PC-9 (cell line): ENCODE results near the gene STX3. TPM values are rescaled to one million over a fixed set of nuclear protein-coding genes. Genes with fewer than 3 reads are reported as not detected.

ENCODE experiments used
- BruUV-seq: library from RNA; stranded (reverse); fragments of 400-500 nt; replicated peaks from 2 replicates; lab custom pipeline; 2021; lab: Mats Ljungman, UMichigan
- CTCF ChIA-PET: fragments of 300-600 bp; sonication (Branson Sonifier 250); formaldehyde crosslinking; loops from one replicate; lab custom pipeline; 2022; ENCODE audit warnings: antibody characterized with exemption; lab: Charles Lee
- POLR2A ChIA-PET: fragments of 300-600 bp; sonication (Branson Sonifier 250); formaldehyde crosslinking; loops from one replicate; lab custom pipeline; 2022; ENCODE audit warnings: antibody characterized with exemption; ENCODE audit not compliant: unreplicated experiment; lab: Charles Lee
- DNase-seq, 2 experiments: peaks; one replicate each; pipeline versions ENCODE4 v3.0.0 to v3.0.0-alpha.2; 2015 to 2022; ENCODE audit warnings: mixed read lengths in 1 of 2
- H2AFZ ChIP-seq: fragments of 200-600 bp; sonication (generic); 2 replicates; pipeline ENCODE4 v1.8.1; 2017; ENCODE audit warnings: antibody characterized with exemption
- H3F3A ChIP-seq: fragments of 200-600 bp; sonication (generic); 2 replicates; pipeline ENCODE4 v1.8.1; 2017; ENCODE audit warnings: antibody characterized with exemption, mild to moderate bottlenecking, low read depth; ENCODE audit not compliant: insufficient read depth
- H3K27ac ChIP-seq: fragments of 200-600 bp; sonication (generic); 2 replicates; pipeline ENCODE4 v1.6.1; 2016; ENCODE audit warnings: mixed run types
- H3K27me3 ChIP-seq: fragments of 200-600 bp; sonication (generic); 2 replicates; pipeline ENCODE4 v1.6.1; 2016; ENCODE audit warnings: low read depth, mixed run types; ENCODE audit not compliant: insufficient read depth
- H3K36me3 ChIP-seq: fragments of 200-600 bp; sonication (generic); 2 replicates; pipeline ENCODE4 v1.6.1; 2016; ENCODE audit warnings: low read depth, mixed run types
- H3K4me1 ChIP-seq: fragments of 200-600 bp; sonication (generic); replicated peaks from 2 replicates; pipeline ENCODE4 v1.6.1; 2016; ENCODE audit warnings: mixed run types; ENCODE audit not compliant: insufficient read depth
- H3K4me2 ChIP-seq: fragments of 200-600 bp; sonication (generic); 2 replicates; pipeline ENCODE4 v1.6.1; 2017; ENCODE audit warnings: mixed run types
- H3K4me3 ChIP-seq: fragments of 200-600 bp; sonication (generic); 2 replicates; pipeline ENCODE4 v1.6.1; 2016; ENCODE audit warnings: mixed run types
- H3K79me2 ChIP-seq: fragments of 200-600 bp; sonication (generic); 2 replicates; pipeline ENCODE4 v1.6.1; 2017; ENCODE audit warnings: low read depth, mixed run types
- H3K9me2 ChIP-seq: fragments of 200-600 bp; sonication (generic); 2 replicates; pipeline ENCODE4 v1.8.1; 2017; ENCODE audit warnings: mild to moderate bottlenecking; ENCODE audit not compliant: insufficient read depth
- H3K9me3 ChIP-seq: fragments of 200-600 bp; sonication (generic); 2 replicates; pipeline ENCODE4 v1.8.1; 2016; ENCODE audit warnings: low read depth; ENCODE audit not compliant: insufficient read depth
- H4K20me1 ChIP-seq: fragments of 200-600 bp; sonication (generic); 2 replicates; pipeline ENCODE4 v1.8.1; 2017; ENCODE audit not compliant: insufficient read depth
- EZH2 ChIP-seq: fragments of 200-600 bp; sonication (generic); IDR thresholded peaks from 2 replicates; pipeline ENCODE4 v1.8.0; 2017; ENCODE audit warnings: antibody characterized with exemption, low read depth
- intact Hi-C: fragments of 100-400 bp; cut with micrococcal nuclease; formaldehyde crosslinking; loops from one replicate; pipeline ENCODE4 v1.10.0; 2022; ENCODE audit not compliant: unreplicated experiment
- total RNA-seq: library from RNA; stranded (reverse); gene quantifications from 2 replicates; pipeline ENCODE4 v1.2.3, GENCODE V29; 2021
- TF ChIP-seq, protein P1 (sequence below): fragments of 200-600 bp; sonication (generic); conservative IDR thresholded peaks from 2 replicates; pipeline ENCODE4 v1.6.1; 2017; ENCODE audit warnings: mixed run types, antibody characterized with exemption, mild to moderate bottlenecking, moderate library complexity

STX3 gene
- total RNA-seq, 1 experiment from 2014 or later, result 50.1 TPM

DNA sequence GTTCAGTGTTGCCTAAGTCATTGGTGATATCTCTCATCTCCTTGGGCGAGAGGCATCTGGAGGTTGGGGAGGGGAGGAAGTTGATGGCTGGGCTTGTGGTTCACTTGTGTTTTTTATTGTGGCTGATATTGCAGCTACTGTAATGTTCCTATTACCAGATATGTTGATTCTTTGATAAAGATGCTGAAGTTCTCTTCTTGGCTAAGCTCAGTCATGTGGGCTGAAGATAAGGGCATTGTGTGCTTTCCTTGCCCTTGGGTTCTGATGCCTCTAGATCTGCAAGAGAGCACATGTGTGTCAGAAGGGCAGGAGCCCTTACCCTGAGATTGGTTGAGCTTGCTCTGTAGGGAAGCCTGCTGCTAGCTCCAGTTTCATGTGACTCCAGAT, 12.0 kb downstream of the STX3 start:
- Histone ChIP-seq H3K9me3 (no peaks in the 10 kb centered on the region), H3K4me1 (no peaks in the 10 kb centered on the region), H2AFZ (no peak overlapping the region), H3F3A (no peaks in the 10 kb centered on the region; the same call in 1 of the 2 replicates), H3K4me2 (no peak overlapping the region), H3K79me2 (peaks cover 86% of the 10 kb centered on the region), H3K9me2 (no peaks in the 10 kb centered on the region), H3K36me3 (no peaks in the 10 kb centered on the region; the same call in 1 of the 2 replicates), H3K27me3 (no peaks in the 10 kb centered on the region), H3K27ac (no peak overlapping the region), H3K4me3 (no peak overlapping the region), H4K20me1 (peaks cover 76% of the 10 kb centered on the region)
- CTCF ChIA-PET, result interaction anchor here (0.6 kb wide), 1 partner anchor 9 kb away, joined by 3 read pairs; no protein-coding TSS in a partner anchor
- TF ChIP-seq, protein P1, sequence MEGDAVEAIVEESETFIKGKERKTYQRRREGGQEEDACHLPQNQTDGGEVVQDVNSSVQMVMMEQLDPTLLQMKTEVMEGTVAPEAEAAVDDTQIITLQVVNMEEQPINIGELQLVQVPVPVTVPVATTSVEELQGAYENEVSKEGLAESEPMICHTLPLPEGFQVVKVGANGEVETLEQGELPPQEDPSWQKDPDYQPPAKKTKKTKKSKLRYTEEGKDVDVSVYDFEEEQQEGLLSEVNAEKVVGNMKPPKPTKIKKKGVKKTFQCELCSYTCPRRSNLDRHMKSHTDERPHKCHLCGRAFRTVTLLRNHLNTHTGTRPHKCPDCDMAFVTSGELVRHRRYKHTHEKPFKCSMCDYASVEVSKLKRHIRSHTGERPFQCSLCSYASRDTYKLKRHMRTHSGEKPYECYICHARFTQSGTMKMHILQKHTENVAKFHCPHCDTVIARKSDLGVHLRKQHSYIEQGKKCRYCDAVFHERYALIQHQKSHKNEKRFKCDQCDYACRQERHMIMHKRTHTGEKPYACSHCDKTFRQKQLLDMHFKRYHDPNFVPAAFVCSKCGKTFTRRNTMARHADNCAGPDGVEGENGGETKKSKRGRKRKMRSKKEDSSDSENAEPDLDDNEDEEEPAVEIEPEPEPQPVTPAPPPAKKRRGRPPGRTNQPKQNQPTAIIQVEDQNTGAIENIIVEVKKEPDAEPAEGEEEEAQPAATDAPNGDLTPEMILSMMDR, result no peak
- TF ChIP-seq EZH2, result no peak
- no TSS peak for BruUV-seq
- no peak for DNase-seq
- POLR2A ChIA-PET, result no interaction called here
- intact Hi-C loops, result no loop called here

- no peak for DNase-seq
- Histone ChIP-seq H3K4me3 (no peak overlapping the region), H2AFZ (no peak overlapping the region), H3K36me3 (peaks cover 15% of the 10 kb centered on the region; the same call in 1 of the 2 replicates), H3K4me2 (no peak overlapping the region), H3K27me3 (no peaks in the 10 kb centered on the region), H4K20me1 (peaks cover 62% of the 10 kb centered on the region), H3K9me3 (no peaks in the 10 kb centered on the region), H3F3A (no peaks in the 10 kb centered on the region; the same call in 1 of the 2 replicates), H3K9me2 (no peaks in the 10 kb centered on the region), H3K4me1 (no peaks in the 10 kb centered on the region), H3K27ac (no peak overlapping the region), H3K79me2 (peaks cover 68% of the 10 kb centered on the region)
- TF ChIP-seq EZH2, result no peak
- TF ChIP-seq, protein P1, result no peak
- ChIA-PET CTCF (no interaction called here), POLR2A (no interaction called here)
- BruUV-seq, result no TSS peak
- intact Hi-C loops, result no loop called here
Observed at GRCh38 chr11:59769111-59769510, 13.9 kb downstream of the STX3 start.

DNA sequence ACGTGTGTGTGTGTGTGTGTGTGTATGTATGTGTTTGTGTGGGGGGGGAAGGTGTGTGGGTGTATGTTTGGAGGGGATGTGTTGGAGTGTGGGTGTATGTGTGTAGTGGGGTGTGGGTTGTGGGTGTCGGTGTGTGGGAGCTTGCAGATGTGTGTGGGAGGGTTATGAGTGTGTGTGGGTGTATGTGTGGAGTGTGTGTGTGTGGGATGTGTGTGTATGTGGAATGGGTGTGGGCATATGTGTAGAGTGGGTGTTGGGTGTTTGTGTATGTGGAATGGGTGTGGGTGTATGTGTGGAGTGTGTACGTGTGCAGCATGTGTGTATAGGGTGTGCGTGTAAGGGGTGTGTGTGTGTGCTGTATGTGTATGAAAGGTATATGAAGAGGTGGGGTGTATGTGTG, 14.7 kb downstream of the STX3 start:
- DNase-seq, result no peak
- Histone ChIP-seq H4K20me1 (peaks cover 57% of the 10 kb centered on the region), H3K4me3 (no peak overlapping the region), H3K27ac (no peak overlapping the region), H2AFZ (no peak overlapping the region), H3K4me1 (no peaks in the 10 kb centered on the region), H3K79me2 (peaks cover 64% of the 10 kb centered on the region), H3K27me3 (no peaks in the 10 kb centered on the region), H3K9me2 (no peaks in the 10 kb centered on the region), H3K36me3 (0 out of 2 replicates have a peak, but pooled peaks cover 21% of the 10 kb centered on the region), H3F3A (peaks cover under 1% of the 10 kb centered on the region; the same call in 1 of the 2 replicates), H3K9me3 (no peaks in the 10 kb centered on the region), H3K4me2 (no peak overlapping the region)
- no TSS peak for BruUV-seq
- intact Hi-C loops, result no loop called here
- POLR2A ChIA-PET, result no interaction called here
- CTCF ChIA-PET, result no interaction called here
- TF ChIP-seq, protein P1, result no peak
- no peak for TF ChIP-seq EZH2
